Activated naive CD8-positive, alpha-beta T cell treated with anti-CD3 and anti-CD28 coated beads for 36 hours (primary cell): ENCODE data around the gene RPA3. TPM values are rescaled to one million over a fixed set of nuclear protein-coding genes. Genes with fewer than 3 reads are reported as not detected.
A peak's percentile ranks its signal among the peaks of the same experiment; 100 is the strongest.

Experiments
- DNase-seq: peaks from one replicate; pipeline ENCODE4 v3.0.0; 2021
- H3K27ac Mint-ChIP-seq: one replicate; pipeline ENCODE4 v1.8.0; 2022; ENCODE audit warnings: mild to moderate bottlenecking, moderate library complexity, mixed read lengths
- H3K27me3 Mint-ChIP-seq: one replicate; pipeline ENCODE4 v1.8.0; 2022; ENCODE audit warnings: mild to moderate bottlenecking, mixed read lengths
- H3K36me3 Mint-ChIP-seq: one replicate; pipeline ENCODE4 v1.8.0; 2021; ENCODE audit warnings: mild to moderate bottlenecking, mixed read lengths
- H3K4me1 Mint-ChIP-seq: one replicate; pipeline ENCODE4 v1.8.0; 2021; ENCODE audit warnings: mixed read lengths
- H3K4me3 Mint-ChIP-seq: one replicate; pipeline ENCODE4 v1.8.0; 2022; ENCODE audit warnings: mild to moderate bottlenecking, moderate library complexity, mixed read lengths
- H3K9me3 Mint-ChIP-seq: one replicate; pipeline ENCODE4 v1.8.0; 2022; ENCODE audit warnings: mixed read lengths
- total RNA-seq, 2 experiments: library from RNA; stranded (reverse); gene quantifications; one replicate each; pipeline ENCODE4 v1.2.3, GENCODE V29; 2021

The RPA3 gene
- total RNA-seq, 2 experiments from 2014 or later, result 168 to 174 TPM

DNA sequence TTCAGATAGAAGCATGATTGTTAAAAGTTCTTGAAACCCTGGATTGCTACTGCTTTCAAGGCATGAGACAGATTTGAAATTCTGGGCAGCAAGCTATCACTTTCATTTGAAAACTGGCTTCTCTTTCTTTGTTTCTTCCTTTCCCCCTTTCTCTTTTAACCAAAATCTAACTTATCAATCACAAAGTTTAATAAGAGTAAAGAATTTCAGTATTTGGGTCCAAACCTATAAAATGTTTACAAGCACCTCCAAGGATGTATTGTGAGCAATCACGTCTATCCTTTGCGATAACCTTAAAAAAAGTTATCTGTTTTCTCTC, 21.6 kb upstream of the RPA3 start:
- DNase-seq, result no peak
- Mint-ChIP-seq H3K4me3 (no peak overlapping the region), H3K9me3 (no peaks in the 10 kb centered on the region), H3K27me3 (no peaks in the 10 kb centered on the region), H3K27ac (no peak overlapping the region), H3K36me3 (peaks cover 4% of the 10 kb centered on the region), H3K4me1 (peaks cover 14% of the 10 kb centered on the region)

DNA sequence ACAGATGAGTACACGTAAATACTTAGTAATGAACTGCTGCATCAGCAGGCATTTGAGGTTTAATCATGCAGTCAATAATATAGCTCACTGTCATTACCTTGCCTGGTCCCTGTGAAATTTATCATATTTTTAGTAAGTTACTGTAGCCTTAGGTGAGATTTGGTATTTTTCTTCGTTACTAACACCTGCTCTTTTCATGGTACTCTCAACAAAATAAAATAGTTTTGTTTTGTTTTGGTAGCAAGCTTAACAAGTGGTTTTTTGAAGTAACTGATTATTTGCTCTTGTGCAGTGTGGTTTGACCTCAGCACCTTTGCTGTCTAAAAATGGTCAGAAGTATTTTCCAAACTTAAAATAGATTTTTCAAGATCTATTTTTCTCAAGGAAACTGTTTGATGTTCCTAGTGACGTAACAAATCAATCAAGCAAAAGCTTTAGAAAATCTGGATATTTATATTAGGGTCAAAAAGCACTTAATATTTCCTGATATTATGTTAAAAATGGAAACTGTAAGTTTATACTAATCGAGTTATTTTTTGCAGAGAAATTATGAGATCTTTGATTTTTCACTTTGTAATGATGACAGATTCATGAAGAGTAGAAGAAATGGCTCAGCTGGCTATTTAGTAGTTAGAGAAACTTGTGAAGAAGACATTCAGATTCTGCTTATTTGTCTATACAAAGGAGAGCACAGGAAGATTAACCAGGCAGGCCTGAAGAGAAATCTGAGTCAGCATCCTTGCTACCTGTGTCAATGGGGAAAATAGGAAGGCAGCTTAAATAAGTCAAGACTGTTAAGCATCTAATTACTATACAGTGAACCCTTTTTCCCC, 21.0 kb upstream of the RPA3 start:
- Mint-ChIP-seq H3K36me3 (peaks cover 4% of the 10 kb centered on the region), H3K4me3 (no peak overlapping the region), H3K4me1 (peaks cover 17% of the 10 kb centered on the region), H3K27me3 (no peaks in the 10 kb centered on the region), H3K9me3 (no peaks in the 10 kb centered on the region), H3K27ac (no peak overlapping the region)
- no peak for DNase-seq

DNA sequence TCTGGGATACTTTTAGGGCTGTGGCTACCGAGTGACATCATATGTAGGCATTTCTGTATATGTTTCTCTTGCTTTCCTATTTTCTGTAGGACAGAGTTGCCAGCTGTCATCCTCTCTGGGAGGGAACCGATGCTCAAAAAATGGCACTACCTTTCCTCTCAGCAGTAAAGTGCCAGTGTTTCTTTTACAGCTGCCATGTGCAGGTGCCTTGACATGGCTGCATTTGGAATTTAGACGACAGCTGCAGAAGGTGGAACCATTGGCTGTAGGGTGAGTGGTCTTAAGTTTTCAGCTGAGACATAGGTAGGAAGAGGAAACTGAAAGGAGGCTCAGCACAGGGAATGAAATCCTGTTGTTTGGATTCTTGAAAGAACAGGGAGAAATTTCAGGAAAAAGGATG, 20.2 kb upstream of the RPA3 start:
- no peaks in the 10 kb centered on the region for H3K27me3 Mint-ChIP-seq
- no peak for DNase-seq
- H3K4me1 Mint-ChIP-seq, result peaks cover 17% of the 10 kb centered on the region
- H3K36me3 Mint-ChIP-seq, result peaks cover 4% of the 10 kb centered on the region
- H3K27ac Mint-ChIP-seq, result no peak overlapping the region
- H3K4me3 Mint-ChIP-seq, result no peak overlapping the region
- H3K9me3 Mint-ChIP-seq, result no peaks in the 10 kb centered on the region

DNA sequence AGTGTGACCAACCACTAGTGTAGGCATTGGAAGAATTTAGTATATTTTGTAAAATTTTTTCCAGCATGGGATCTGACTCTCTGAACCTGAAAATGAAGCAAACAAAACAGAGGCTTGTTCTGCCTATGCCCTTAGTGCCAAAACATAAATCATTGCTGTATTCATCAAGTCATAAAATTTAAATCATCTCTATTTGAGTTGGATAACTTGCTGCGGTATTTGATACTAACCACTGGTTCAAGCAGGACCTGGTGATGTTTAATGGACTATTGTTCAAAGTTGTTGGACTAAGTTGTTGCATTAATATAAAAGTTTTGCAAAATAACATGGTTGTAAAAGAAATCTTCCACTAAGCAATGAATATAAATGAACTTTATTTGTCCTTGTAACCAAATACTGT, 19.8 kb upstream of the RPA3 start:
- Mint-ChIP-seq H3K27ac (no peak overlapping the region), H3K27me3 (no peaks in the 10 kb centered on the region), H3K4me1 (peaks cover 19% of the 10 kb centered on the region), H3K36me3 (peaks cover 4% of the 10 kb centered on the region), H3K4me3 (no peak overlapping the region), H3K9me3 (no peaks in the 10 kb centered on the region)
- DNase-seq, result no peak

DNA sequence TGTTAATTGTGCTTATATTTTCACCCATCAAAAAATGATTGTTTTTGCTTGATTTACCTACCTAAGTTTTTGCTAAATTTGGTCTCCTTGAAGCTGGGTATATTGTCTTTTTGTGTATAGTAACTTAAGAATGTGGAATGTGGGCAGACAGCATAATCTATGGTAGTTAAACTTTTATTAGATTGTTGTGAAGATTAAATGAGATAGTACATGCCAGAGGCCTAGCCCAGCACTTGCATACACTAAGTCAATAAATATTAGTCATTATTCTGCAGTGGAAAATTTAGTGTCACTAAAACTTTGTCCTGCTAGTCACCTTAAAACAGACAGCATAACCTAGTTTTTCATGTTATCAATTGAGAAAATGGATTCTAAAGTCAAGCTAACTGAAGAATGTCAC, 19.3 kb upstream of the RPA3 start:
- Mint-ChIP-seq H3K27ac (no peak overlapping the region), H3K4me1 (peaks cover 20% of the 10 kb centered on the region), H3K27me3 (no peaks in the 10 kb centered on the region), H3K36me3 (peaks cover 4% of the 10 kb centered on the region), H3K4me3 (no peak overlapping the region), H3K9me3 (no peaks in the 10 kb centered on the region)
- no peak for DNase-seq

DNA sequence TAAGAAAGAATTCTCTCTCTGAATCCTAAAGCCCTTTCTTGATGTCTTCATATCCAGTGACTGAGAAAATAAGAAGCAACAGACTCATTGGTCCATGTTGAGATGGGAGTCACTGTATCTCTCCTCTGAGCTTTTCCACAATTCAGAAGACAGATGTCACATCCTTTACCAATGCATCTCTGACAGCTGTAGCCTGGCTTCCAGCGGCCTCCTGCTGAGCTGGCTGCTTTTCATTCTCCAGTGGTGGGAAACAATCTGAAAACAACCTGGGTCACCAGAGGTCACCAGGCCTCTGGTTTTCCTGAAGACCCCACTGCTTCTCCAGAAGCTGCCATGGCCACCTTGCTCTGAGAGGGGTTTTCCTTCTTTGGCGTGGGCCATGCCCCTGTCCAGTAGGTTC, 18.3 kb upstream of the RPA3 start:
- Mint-ChIP-seq H3K27ac (no peak overlapping the region), H3K4me1 (peaks cover 24% of the 10 kb centered on the region), H3K36me3 (peaks cover 4% of the 10 kb centered on the region), H3K9me3 (no peaks in the 10 kb centered on the region), H3K27me3 (no peaks in the 10 kb centered on the region), H3K4me3 (no peak overlapping the region)
- DNase-seq, result no peak

DNA sequence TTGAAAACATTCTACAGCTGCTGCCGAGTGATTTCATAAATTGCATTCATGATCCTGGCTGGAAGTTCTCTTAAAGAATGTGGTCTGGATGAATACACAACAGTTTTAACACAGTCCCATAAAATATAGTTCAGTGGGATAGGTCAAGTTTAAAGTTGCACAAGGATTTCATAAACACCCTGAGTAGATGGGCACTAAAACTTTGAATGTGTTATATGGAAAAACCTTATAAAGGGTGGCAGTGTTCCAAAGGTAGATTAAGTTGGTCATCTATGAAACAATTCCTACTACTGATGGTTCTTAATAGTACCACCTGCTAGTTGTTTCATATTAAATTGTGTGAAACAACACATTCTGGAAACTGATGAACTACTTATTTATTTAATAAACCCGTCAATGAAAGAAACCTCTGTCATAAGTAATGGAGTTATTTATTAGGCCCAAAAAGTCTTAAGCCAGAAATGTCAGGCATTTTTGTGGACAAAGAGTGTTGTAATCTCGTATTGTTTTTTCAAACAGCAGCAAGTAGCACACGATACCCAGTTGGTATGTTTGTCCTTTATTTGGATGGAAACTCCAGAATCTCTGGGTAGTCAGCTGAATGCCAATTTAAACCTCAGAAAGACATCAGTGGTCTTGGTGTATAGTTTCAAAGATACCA, 14.3 kb upstream of the RPA3 start:
- Mint-ChIP-seq H3K36me3 (peaks cover 11% of the 10 kb centered on the region), H3K4me1 (peaks cover 15% of the 10 kb centered on the region), H3K27ac (no peak overlapping the region), H3K4me3 (no peak overlapping the region), H3K9me3 (no peaks in the 10 kb centered on the region), H3K27me3 (no peaks in the 10 kb centered on the region)
- no peak for DNase-seq

DNA sequence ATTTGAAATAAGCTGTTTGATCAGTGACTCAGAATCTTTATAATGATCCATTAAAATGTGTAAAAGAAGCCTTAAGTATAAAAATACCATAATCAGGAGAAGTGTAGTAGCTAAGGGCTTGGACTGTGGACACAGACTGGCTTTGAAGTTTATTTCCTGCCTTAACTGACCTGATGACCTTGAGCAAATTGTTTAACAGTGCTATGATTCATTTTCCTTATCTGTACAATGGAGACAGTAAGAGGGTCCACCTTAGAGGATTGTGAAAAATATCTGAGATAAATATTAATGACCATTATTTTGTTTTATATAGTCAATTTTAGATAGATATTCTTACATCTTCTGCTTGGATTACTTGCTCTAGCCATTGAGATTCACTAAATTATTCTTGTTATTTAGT, 13.3 kb upstream of the RPA3 start:
- Mint-ChIP-seq H3K27ac (no peak overlapping the region), H3K4me3 (no peak overlapping the region), H3K4me1 (peaks cover 10% of the 10 kb centered on the region), H3K36me3 (peaks cover 13% of the 10 kb centered on the region), H3K27me3 (no peaks in the 10 kb centered on the region), H3K9me3 (no peaks in the 10 kb centered on the region)
- DNase-seq, result no peak

DNA sequence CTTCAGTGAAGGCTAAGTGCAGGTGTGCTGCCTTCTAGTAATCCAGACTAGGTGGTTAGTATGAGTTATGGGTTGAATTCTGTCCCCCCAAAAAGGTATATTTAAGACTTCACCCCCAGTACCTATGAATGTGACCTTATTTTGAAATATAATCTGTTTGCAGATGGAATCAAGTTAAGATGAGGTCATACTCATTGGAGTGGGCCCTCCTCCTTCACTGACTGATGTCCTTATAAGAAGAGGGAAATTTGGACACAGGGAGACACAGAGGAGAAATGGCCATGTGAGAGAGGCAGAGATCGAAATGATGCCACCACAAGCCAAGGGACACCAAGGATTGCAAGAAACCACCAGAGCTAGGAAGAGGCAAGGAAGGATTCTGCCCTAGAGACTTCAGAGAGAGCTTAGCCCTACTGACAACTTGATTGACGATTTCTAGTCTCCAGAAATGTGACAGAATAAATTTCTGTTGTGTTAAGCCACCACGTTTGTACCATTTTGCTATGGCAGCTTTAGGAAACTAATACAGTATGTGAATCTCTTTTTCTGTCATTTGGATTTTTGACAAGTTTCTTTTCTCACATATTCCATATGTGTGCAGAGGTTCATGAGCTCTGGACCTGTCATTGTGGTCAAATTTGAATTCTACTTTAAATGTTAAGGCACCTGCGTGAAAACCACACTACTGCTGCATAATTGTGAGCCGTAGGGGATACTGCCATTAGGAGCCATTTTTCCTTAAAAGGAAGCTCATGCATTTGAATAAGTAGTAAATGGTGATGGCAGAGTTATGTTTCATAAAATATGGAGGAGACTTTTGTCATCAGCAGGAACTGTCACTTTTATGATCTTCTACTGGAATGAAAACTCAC, 2.6 kb upstream of the RPA3 start:
- Mint-ChIP-seq H3K27ac (peak overlapping the region; percentile 73), H3K36me3 (peaks cover 28% of the 10 kb centered on the region), H3K4me3 (no peak overlapping the region), H3K9me3 (no peaks in the 10 kb centered on the region), H3K27me3 (no peaks in the 10 kb centered on the region), H3K4me1 (peaks cover 22% of the 10 kb centered on the region)
- DNase-seq, result no peak

DNA sequence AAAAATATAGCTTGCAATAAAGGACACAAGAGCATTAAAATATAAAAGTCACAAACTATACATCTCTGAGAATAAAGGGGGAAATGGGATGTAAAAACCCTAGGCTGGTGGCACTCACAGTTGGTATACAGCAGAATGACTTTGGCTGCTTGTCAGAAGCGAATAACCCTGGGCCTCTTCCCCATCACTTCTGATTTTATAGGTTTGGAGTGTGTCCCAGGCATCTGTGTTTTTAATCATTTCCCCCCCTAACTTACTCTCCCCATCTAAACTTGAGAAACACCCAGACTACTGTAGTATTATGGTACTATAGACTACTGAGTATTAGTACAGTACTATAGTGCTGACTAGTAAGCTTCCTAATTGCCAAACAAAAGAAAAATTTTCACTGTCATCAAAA, 1.8 kb upstream of the RPA3 start:
- H3K36me3 Mint-ChIP-seq, result peaks cover 25% of the 10 kb centered on the region
- H3K4me1 Mint-ChIP-seq, result peaks cover 22% of the 10 kb centered on the region
- peak overlapping the region; percentile 91 for H3K27ac Mint-ChIP-seq
- H3K27me3 Mint-ChIP-seq, result no peaks in the 10 kb centered on the region
- H3K4me3 Mint-ChIP-seq, result no peak overlapping the region
- DNase-seq, result no peak
- H3K9me3 Mint-ChIP-seq, result no peaks in the 10 kb centered on the region

DNA sequence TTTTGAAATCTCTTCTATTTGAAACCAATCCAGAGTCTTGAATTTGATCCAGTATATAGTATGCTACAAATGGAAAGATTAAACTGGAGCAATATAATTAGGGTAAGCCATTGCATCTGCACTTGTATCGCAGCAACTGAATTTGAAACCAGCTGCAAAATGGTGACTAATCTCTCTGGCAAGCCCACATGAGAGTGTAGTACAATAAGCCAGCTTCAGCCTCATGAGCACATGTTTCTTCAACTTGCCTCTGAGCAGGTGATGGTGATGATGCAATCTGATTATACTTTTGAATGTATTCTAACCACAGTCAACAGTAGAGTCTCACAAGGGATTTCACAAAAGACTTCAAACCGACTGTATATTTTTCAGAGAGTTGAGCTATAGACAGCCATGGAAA, 829 bp upstream of the RPA3 start:
- Mint-ChIP-seq H3K4me3 (peak overlapping the region; percentile 59), H3K4me1 (peaks cover 22% of the 10 kb centered on the region), H3K27ac (peak overlapping the region; percentile 91), H3K9me3 (no peaks in the 10 kb centered on the region), H3K36me3 (peaks cover 24% of the 10 kb centered on the region), H3K27me3 (no peaks in the 10 kb centered on the region)
- peak; percentile 53 for DNase-seq

DNA sequence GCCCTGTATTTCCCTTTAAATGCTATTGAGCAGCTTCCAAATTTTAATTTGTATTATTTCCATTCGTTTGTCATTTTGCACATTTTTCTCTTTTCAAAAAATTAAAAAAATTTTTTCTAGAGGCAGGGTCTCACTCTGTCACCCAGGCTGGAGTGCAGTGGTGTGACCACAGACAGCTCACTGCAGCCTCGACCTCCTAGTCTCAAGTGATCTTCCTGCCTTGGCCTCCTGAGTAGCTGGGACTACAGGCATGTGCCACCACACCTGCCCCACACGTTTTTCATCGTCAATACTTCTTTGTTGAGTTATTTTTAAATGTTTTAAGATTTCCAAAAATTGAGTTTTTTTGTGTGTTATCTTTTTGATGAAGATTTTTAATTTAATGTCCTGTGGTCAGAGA, 4.7 kb downstream of the RPA3 start:
- Mint-ChIP-seq H3K9me3 (no peaks in the 10 kb centered on the region), H3K4me3 (no peak overlapping the region), H3K27me3 (no peaks in the 10 kb centered on the region), H3K4me1 (peaks cover 17% of the 10 kb centered on the region), H3K27ac (no peak overlapping the region), H3K36me3 (peaks cover 15% of the 10 kb centered on the region)
- DNase-seq, result no peak

DNA sequence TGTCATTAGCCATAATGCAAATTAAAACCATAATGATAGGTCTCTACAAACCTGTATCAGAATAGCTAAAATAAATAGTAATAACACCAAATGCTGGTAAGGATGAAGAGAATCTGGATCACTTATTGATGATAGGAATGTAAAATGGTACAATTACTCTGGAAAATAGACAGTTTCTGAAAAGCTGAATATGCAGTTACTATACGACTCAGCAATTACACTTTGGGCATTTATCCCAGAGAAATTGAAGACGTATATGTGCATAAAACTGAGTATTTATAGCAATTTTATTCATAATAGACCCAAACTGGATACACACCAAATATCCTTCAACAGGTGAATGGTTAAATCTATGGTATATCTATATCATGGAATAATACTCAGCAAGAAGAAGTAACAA, 7.9 kb downstream of the RPA3 start:
- no peak overlapping the region for H3K27ac Mint-ChIP-seq
- H3K4me1 Mint-ChIP-seq, result peaks cover 19% of the 10 kb centered on the region
- no peaks in the 10 kb centered on the region for H3K27me3 Mint-ChIP-seq
- H3K4me3 Mint-ChIP-seq, result no peak overlapping the region
- H3K36me3 Mint-ChIP-seq, result peaks cover 11% of the 10 kb centered on the region
- no peaks in the 10 kb centered on the region for H3K9me3 Mint-ChIP-seq
- DNase-seq, result no peak

DNA sequence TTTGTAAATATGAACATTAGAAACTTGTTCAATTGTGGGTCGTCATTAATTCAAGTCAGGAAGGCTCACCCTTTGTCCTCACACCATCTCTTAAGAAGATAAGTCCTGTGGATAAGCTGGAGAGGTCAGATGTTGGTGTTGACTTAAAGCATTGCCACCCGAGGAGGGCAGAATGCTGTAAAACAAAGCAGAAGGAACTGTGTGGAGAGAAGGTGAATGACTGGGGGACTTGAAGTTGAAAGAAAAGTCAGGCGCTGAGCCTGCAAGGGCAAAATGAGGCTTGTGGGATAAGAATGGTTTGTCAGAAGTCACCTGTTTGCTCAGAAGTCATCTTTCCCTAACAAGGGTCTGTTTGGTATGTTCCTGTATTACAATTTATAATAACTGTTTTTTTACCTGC, 9.1 kb downstream of the RPA3 start:
- H3K9me3 Mint-ChIP-seq, result no peaks in the 10 kb centered on the region
- peaks cover 9% of the 10 kb centered on the region for H3K36me3 Mint-ChIP-seq
- H3K27ac Mint-ChIP-seq, result no peak overlapping the region

DNA sequence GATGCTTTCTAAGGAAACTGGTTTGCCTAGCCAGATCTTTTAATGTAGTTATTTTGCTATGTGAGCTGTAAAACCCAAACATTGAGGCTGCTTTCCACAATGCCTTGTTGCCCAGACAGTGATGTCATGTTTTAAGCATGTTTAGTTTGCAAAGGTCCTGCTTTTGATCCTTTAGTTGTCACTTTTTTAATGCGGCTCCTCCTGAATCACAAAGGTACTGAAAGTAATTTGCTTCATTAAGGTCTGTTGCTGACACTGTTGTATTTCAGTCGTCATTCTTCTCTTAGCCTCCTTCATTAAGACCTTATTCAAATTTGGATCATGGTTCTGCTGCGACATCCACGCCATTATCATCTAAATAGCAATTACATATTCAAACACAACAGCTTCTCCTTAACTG, 10.6 kb downstream of the RPA3 start:
- H3K4me3 Mint-ChIP-seq, result no peak overlapping the region
- H3K27me3 Mint-ChIP-seq, result no peaks in the 10 kb centered on the region
- H3K4me1 Mint-ChIP-seq, result peaks cover 17% of the 10 kb centered on the region
- peaks cover 11% of the 10 kb centered on the region for H3K36me3 Mint-ChIP-seq
- H3K27ac Mint-ChIP-seq, result no peak overlapping the region
- DNase-seq, result no peak
- H3K9me3 Mint-ChIP-seq, result no peaks in the 10 kb centered on the region

More for the DNA sequence above, 9.1 kb downstream of the RPA3 start:
- no peaks in the 10 kb centered on the region for H3K27me3 Mint-ChIP-seq
- H3K4me1 Mint-ChIP-seq, result peaks cover 19% of the 10 kb centered on the region
- H3K4me3 Mint-ChIP-seq, result no peak overlapping the region
- no peak for DNase-seq
